ENCODE results near the gene IGF1R.
A peak's percentile ranks its signal among the peaks of the same experiment; 100 is the strongest.
"Not testable (repeated sequence)": the region's sequence is repeated elsewhere in the genome, so short reads cannot be mapped to it uniquely, and the experiment has no call there.

The IGF1R gene

DNA sequence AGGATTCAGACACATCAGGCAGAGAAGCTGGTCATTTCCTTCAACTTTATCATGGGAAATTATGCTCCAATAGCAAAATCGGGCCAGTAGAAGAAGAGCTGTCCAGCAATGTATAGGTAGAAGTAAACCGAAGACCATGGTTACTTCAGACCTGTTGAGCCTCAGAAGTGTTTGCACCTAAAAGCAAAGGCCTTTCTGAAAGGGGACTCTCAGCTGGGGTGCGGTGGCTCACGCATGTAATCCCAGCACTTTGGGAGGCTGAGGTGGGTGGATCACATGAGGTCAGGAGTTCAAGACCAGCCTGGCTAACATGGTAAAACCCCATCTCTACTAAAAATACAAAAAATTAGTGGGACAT lies 316.8 kb downstream of the IGF1R start:
- in situ Hi-C loops (cut with HindIII; ENCODE audit: low pct_ligation_motif_present, low pct_unique_long_range_greater_than_20kb, low sequenced_read_pairs); DNase-seq: not testable (repeated sequence)

DNA sequence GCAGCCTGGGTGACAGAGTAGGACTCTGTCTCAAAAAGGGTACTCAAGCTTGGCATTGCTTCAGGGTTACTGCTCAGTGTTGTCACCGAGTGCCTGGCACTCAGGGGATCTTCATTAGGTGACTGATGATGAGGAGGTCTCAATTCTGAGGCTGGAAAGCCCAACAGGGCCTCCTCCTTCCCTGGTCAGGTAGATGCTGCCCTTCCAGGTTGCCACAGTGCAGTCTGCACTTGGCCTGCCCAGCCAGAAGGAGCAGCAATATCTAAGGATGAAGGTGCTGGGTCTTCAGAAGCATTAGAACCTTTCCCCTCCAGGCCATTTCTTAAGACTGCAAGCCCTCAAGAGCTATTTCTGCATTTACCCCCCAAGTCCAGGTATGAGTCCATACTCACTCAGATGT lies 317.3 kb downstream of the IGF1R start:
- DNase-seq, result no peak
- in situ Hi-C loops (cut with HindIII; ENCODE audit: low pct_ligation_motif_present, low pct_unique_long_range_greater_than_20kb, low sequenced_read_pairs), result no loop called here

- no peak for DNase-seq
- in situ Hi-C loops (cut with HindIII; ENCODE audit: low pct_ligation_motif_present, low pct_unique_long_range_greater_than_20kb, low sequenced_read_pairs), result no loop called here
These were observed 317.9 kb downstream of the IGF1R start for GRCh38 chr15:98966091-98966787.

DNA sequence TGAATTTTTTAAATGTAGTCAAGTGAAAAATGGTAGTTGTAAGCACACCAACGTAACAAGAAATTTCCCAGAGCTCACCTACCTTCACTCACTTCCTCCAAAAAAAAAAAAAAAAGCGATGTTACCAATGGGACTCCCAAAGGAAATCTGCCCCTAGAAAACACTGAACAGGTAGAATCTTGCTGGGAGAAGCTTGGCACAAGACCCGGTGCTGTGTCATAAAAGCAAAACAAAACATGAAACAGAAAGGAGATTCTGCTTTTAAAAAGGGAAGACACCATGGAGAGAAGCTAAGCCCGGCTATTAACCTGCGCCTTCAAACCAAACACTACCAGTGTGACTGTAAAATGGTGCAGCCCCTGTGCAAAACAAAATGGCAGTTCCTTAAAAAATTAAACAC lies 318.8 kb downstream of the IGF1R start:
- DNase-seq, result no peak
- in situ Hi-C loops (cut with HindIII; ENCODE audit: low pct_ligation_motif_present, low pct_unique_long_range_greater_than_20kb, low sequenced_read_pairs), result no loop called here

DNA sequence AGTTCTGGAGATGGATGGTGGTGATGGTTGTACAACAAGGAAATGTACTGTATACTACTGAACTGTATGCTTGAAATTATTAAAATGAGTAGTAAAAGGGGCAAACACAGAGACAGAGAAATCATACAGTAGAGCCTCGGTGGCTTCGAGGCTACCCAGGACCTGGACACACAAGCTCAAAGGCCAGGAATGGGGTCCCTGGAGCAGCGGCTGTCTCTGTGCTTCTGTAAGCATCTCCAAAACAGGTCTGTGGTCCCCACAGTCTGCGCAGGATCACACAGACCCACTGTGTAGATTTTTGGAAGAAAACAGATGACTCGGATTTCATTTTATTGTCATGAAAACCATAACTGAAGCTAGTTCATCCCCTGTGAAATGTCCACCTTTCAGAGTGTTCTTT lies 319.6 kb downstream of the IGF1R start:
- DNase-seq, result no peak
- in situ Hi-C loops (cut with HindIII; ENCODE audit: low pct_ligation_motif_present, low pct_unique_long_range_greater_than_20kb, low sequenced_read_pairs), result no loop called here

GRCh38 chr15:98968576-98968975 lies 320.2 kb downstream of the IGF1R start:
- no peak for DNase-seq
- in situ Hi-C loops (cut with HindIII; ENCODE audit: low pct_ligation_motif_present, low pct_unique_long_range_greater_than_20kb, low sequenced_read_pairs), result no loop called here

DNA sequence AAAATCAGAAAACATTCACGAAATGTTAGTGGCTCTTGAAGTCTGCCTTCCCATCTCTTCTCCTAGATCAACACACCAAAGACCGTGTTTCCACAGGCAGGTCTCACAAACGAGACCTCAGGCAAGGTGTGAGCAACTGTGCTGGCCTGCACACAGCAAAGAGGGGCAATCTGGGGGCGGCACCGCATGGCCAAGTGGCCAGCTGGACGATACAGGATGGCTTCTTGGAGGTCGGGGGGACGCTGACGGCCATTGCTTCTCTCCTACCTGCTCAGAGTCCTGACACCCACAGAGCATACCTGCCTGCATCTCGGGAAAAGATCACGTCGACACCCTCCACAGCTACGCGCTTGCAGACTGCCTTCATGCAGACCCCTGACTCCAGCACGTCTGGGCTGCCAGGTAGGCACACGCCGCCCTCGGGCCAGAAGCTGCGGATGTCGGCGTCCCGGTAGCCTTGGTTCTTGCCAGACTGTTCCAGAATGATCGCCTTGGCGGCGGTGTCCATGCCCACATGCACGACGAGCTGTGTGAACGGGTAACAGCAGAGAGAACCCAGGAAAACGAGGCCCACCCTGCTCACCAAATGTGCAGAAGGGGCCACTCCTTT lies 320.9 kb downstream of the IGF1R start:
- in situ Hi-C loops (cut with HindIII; ENCODE audit: low pct_ligation_motif_present, low pct_unique_long_range_greater_than_20kb, low sequenced_read_pairs), result no loop called here
- no peak for DNase-seq

- in situ Hi-C loops (cut with HindIII; ENCODE audit: low pct_ligation_motif_present, low pct_unique_long_range_greater_than_20kb, low sequenced_read_pairs), result no loop called here
- no peak for DNase-seq
These were observed 322.5 kb downstream of the IGF1R start for GRCh38 chr15:98970799-98971198.

DNA sequence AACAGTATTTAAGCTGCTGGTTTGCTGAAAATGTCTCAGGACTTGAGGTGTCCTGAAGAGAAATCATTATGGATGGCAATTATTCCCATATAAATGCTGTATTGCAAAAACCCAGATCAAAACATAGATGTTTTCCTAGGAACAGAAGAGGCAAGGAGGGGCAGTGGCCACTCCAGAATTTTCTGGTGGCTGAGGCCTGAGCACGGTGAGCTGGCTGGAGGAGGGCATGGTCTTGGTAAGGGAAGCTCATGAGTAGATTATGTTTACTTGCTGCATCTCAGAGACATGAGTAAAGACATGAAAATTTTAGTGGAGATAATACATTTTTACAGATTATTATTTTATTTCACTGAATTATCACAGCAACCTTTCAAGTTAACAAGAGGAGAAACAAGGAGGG lies 328.2 kb downstream of the IGF1R start:
- in situ Hi-C loops (cut with HindIII; ENCODE audit: low pct_ligation_motif_present, low pct_unique_long_range_greater_than_20kb, low sequenced_read_pairs), result no loop called here

DNA sequence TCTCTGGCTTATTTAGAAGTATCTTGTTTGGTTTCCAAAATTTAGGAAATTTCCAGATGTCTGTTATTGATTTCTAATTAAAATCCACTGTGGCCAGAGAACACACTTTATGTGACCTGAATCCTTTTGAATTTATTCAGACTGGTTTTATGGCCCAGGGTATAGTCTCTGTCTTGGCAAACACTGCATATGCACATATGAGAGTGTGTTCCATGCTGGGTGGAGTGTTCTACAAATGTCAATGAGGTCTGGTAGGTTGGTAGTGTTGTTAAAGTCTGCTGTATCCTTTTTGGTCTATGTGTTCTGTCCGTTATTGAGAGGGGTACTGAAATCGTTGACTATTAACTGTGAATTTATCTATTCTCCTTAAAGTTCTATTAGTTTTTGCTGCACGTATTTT lies 329.1 kb downstream of the IGF1R start:
- in situ Hi-C loops (cut with HindIII; ENCODE audit: low pct_ligation_motif_present, low pct_unique_long_range_greater_than_20kb, low sequenced_read_pairs), result no loop called here
- no peak for DNase-seq

More for the DNA sequence above, 328.2 kb downstream of the IGF1R start:
- no peak for DNase-seq

DNA sequence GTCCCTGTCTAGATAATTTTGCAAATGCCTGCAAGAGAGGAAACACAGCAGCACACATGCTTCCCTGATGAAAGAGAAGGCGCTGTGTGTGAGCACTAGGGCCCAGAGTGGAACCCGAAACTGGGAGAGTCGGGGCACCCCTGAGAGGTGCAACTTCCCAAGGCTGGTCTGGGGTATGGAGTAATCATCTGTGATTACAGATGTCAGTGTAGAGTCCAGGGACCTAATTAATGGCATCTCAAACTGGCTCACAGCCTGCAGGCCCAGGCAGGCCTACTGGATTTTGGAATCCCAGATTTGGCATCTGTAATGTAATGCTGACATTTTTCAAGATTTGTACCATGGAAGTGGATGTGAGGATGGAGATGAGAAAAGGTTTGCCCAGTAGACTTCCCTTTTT lies 329.8 kb downstream of the IGF1R start:
- DNase-seq, result no peak
- in situ Hi-C loops (cut with HindIII; ENCODE audit: low pct_ligation_motif_present, low pct_unique_long_range_greater_than_20kb, low sequenced_read_pairs), result no loop called here

DNA sequence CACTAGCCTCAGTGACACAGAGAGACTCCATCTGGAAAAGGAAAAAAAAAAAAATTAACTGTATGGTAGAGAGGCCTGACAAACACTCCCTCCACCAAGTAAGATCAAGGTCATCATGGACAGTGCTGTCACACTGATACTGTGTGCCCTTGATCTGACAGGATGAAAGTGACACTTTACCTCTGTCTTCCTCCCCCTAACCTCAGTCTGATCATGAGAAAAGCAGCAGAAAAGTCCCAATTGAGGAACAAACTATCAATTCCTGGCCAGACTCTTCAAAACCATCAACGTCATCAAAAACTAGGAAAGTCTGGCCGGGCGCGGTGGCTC lies 332.5 kb downstream of the IGF1R start:
- DNase-seq, result no peak
- in situ Hi-C loops (cut with HindIII; ENCODE audit: low pct_ligation_motif_present, low pct_unique_long_range_greater_than_20kb, low sequenced_read_pairs), result no loop called here

DNA sequence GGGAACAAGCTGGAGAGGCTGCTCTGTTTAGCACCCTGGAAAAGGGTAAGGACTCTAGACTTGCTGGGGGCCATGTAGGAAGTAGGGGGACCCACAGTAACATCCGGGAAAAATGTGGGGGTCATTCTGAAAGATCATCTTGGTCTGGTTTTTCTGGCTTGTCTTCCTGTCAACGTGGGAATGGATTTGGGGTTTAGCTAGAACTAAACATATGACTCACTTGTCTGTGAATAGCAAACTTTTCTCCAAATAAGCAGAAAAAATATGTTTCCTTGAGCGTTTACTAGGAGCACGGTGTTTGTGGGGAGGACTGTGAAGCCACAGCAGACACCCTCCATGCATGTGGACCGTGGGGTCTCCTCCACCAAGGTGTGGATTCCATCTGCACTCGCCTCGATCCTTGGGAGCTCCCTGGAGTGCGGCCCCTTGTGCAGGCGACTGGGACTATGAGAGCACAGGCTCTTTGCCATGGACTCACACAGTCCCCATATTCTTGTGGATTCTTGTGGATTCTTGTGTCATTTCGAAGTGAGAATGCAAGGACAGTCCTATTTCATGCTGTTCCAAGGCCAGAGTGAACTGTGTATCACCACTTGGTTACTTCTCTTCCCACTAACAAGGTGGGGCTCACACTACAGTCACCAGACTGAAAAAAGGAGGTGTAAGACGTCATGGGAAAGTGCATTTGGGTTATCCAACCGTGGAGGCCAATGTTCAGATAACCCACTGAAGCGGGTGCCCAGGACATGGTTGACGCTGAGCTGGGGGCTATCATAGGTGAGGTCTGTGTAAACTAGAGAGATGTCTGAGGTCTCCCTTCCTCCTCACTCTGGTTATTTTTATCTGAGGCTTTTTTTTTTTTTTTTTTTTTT lies 333.7 kb downstream of the IGF1R start:
- in situ Hi-C loops (cut with HindIII; ENCODE audit: low pct_ligation_motif_present, low pct_unique_long_range_greater_than_20kb, low sequenced_read_pairs), result no loop called here
- no peak for DNase-seq

- in situ Hi-C loops (cut with HindIII; ENCODE audit: low pct_ligation_motif_present, low pct_unique_long_range_greater_than_20kb, low sequenced_read_pairs), result no loop called here
These were observed 335.0 kb downstream of the IGF1R start for GRCh38 chr15:98983334-98983733.

DNA sequence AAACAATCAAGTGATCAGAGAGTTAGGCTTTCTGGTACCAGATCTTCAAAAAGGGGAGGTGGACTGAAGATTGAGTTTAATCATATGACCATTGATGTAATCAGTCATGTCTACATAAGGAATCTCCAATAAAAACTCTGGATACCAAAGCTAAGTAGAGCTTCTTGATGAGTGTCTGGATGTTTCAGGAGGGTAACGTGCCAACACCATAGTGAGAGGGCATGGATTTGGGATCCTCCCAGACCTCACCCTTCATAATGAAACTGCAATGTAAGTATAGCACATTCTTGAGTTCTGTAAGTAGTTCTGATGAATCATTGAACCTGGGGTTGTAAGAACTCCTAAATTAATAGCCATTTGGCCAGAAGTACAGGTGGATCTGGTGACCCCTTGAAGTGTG lies 337.9 kb downstream of the IGF1R start:
- in situ Hi-C loops (cut with HindIII; ENCODE audit: low pct_ligation_motif_present, low pct_unique_long_range_greater_than_20kb, low sequenced_read_pairs), result no loop called here
- DNase-seq, result no peak

More at GRCh38 chr15:98983334-98983733, 335.0 kb downstream of the IGF1R start:
- peak; percentile 11 for DNase-seq

- no peak for DNase-seq
- in situ Hi-C loops (cut with HindIII; ENCODE audit: low pct_ligation_motif_present, low pct_unique_long_range_greater_than_20kb, low sequenced_read_pairs), result no loop called here
These were observed 346.6 kb downstream of the IGF1R start for GRCh38 chr15:98994892-98995291.

GRCh38 chr15:98996169-98996568 lies 347.8 kb downstream of the IGF1R start:
- in situ Hi-C loops (cut with HindIII; ENCODE audit: low pct_ligation_motif_present, low pct_unique_long_range_greater_than_20kb, low sequenced_read_pairs), result no loop called here
- no peak for DNase-seq

DNA sequence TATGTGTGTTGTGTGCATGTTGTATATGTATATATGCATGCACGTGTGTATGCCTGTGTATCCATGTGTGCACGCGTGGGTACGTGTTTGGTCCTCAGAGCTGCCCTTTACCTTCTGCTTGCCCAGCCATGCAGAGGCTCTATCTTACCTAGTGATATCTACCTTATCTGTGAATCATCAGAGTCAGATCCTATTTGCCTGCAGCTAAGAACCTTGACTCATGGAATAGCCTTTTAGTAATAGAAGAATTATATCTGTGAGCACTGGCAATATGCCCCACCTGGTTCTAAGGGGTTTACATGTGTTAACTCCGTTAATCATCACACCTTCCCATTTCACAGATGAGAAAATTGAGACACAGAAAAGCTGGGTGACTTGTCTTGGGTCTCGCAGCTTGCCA lies 348.3 kb downstream of the IGF1R start:
- DNase-seq, result no peak
- in situ Hi-C loops (cut with HindIII; ENCODE audit: low pct_ligation_motif_present, low pct_unique_long_range_greater_than_20kb, low sequenced_read_pairs), result no loop called here

- DNase-seq, result no peak
- in situ Hi-C loops (cut with HindIII; ENCODE audit: low pct_ligation_motif_present, low pct_unique_long_range_greater_than_20kb, low sequenced_read_pairs), result no loop called here
These were observed 349.0 kb downstream of the IGF1R start for GRCh38 chr15:98997312-98997711.

- in situ Hi-C loops (cut with HindIII; ENCODE audit: low pct_ligation_motif_present, low pct_unique_long_range_greater_than_20kb, low sequenced_read_pairs), result no loop called here
- no peak for DNase-seq
These were observed 349.4 kb downstream of the IGF1R start for GRCh38 chr15:98997755-98998154.
